Gastroesophageal sphincter (tissue), 4 donors: ENCODE results near the gene GJA4. TPM values are rescaled to one million over a fixed set of nuclear protein-coding genes. Genes with fewer than 3 reads are reported as not detected.

ENCODE experiments used
- ATAC-seq: fragments of 150-250 bp; one replicate; pipeline ENCODE4 v1.9.1; 2016; ENCODE audit warnings: mild to moderate bottlenecking, moderate library complexity
- H3K27ac ChIP-seq, 4 donors: fragments of 200-600 bp; sonication (generic) in 3 of 4; 1 replicate in 3 of 4; 2 replicates in 1 of 4; pipeline ENCODE4 v1.5.1; 2016 to 2019
- H3K27me3 ChIP-seq: fragments of 200-600 bp; sonication (generic); one replicate; pipeline ENCODE4 v1.5.1; 2019
- H3K36me3 ChIP-seq, 2 donors: fragments of 200-600 bp; sonication (generic); one replicate each; pipeline ENCODE4 v1.5.1; 2019; ENCODE audit warnings: control low read depth in 1 of 2
- H3K4me1 ChIP-seq, 3 donors: fragments of 200-600 bp; sonication (generic); 1 replicate in 2 of 3; 2 replicates in 1 of 3; pipeline ENCODE4 v1.5.1; 2016 to 2019; ENCODE audit warnings: control low read depth in 2 of 3
- H3K4me3 ChIP-seq, 2 donors: fragments of 200-600 bp; sonication (generic); one replicate each; pipeline ENCODE4 v1.5.1; 2019; ENCODE audit warnings: mild to moderate bottlenecking in 1 of 2, moderate library complexity in 1 of 2
- H3K9me3 ChIP-seq, 3 donors: fragments of 200-600 bp; sonication (generic); one replicate each; pipeline ENCODE4 v1.5.1; 2017 to 2019; ENCODE audit warnings: control low read depth in 2 of 3
- CTCF ChIP-seq, 4 experiments: fragments of 200-600 bp in 2 of 4; fragments of 450-650 bp in 2 of 4; sonication (generic) in 1 of 4; IDR thresholded peaks; one replicate each; pipeline ENCODE4 v1.5.1; 2017 to 2019; ENCODE audit warnings: antibody characterized with exemption in 4 of 4, mild to moderate bottlenecking in 2 of 4, moderate library complexity in 2 of 4
- EP300 ChIP-seq: sonication (generic); formaldehyde crosslinking; IDR thresholded peaks from one replicate; pipeline ENCODE4 v1.6.1; 2017; ENCODE audit warnings: antibody characterized with exemption, mild to moderate bottlenecking
- POLR2A ChIP-seq, 2 donors: fragments of 450-650 bp; IDR thresholded peaks; one replicate each; pipeline ENCODE4 v1.6.1; 2017; ENCODE audit warnings: antibody characterized with exemption in 2 of 2, mild to moderate bottlenecking in 2 of 2, moderate library complexity in 1 of 2
- POLR2AphosphoS5 ChIP-seq: sonication (generic); formaldehyde crosslinking; IDR thresholded peaks from one replicate; pipeline ENCODE4 v1.6.1; 2017; ENCODE audit warnings: antibody characterized with exemption
- WGBS, 2 donors: methylation state at CpG; one replicate each; pipeline ENCODE4 v1.1.5; 2018; ENCODE audit warnings: low coverage in 1 of 2; 5-methylcytosine and 5-hydroxymethylcytosine counted together
- total RNA-seq, 4 donors: library from RNA; depleted of rRNA; stranded (reverse); fragments of >200 nt; gene quantifications; one replicate each; pipeline ENCODE4 v1.1.0, GENCODE V29; 2016

Gene GJA4
- total RNA-seq, 4 donors from 2014 or later, result 8.6 to 27.0 (median 18.4) TPM

GRCh38 chr1:34779526-34779925 is 13.3 kb upstream of the GJA4 start:
- no peak overlapping the region for H3K4me3 ChIP-seq
- WGBS, 2 donors, result 63 to 94% methylated on average over 3 to 5 of the region's 5 CpGs
- no peak overlapping the region for H3K27ac ChIP-seq
- H3K9me3 ChIP-seq, result no peaks in the 10 kb centered on the region
- no peaks in the 10 kb centered on the region for H3K36me3 ChIP-seq
- no peak for ATAC-seq
- peaks cover 89% of the 10 kb centered on the region for H3K27me3 ChIP-seq
- no peak for TF ChIP-seq EP300
- no peak for TF ChIP-seq POLR2AphosphoS5
- TF ChIP-seq POLR2A (IDR thresholded peaks at IDR 0.05), result no peak
- no peak for TF ChIP-seq CTCF (IDR thresholded peaks at IDR 0.05)
- H3K4me1 ChIP-seq, result peaks cover 0 to 16% (median 8%) of the 10 kb centered on the region in 3 donors

GRCh38 chr1:34779962-34780361 is 12.8 kb upstream of the GJA4 start:
- H3K27ac ChIP-seq, result no peak overlapping the region
- H3K36me3 ChIP-seq, result no peaks in the 10 kb centered on the region
- TF ChIP-seq POLR2A (IDR thresholded peaks at IDR 0.05), result no peak
- TF ChIP-seq POLR2AphosphoS5, result no peak
- TF ChIP-seq EP300, result no peak
- no peak for TF ChIP-seq CTCF (IDR thresholded peaks at IDR 0.05)
- H3K4me3 ChIP-seq, result no peak overlapping the region
- H3K27me3 ChIP-seq, result peaks cover 89% of the 10 kb centered on the region
- 94% methylated on average over 2 of the region's 5 CpGs; no CpG with 5 or more reads in 1 of the 2 donors for WGBS, 2 donors
- peaks cover 0 to 16% (median 8%) of the 10 kb centered on the region in 3 donors for H3K4me1 ChIP-seq
- no peaks in the 10 kb centered on the region for H3K9me3 ChIP-seq
- no peak for ATAC-seq

GRCh38 chr1:34780528-34780927 is 12.3 kb upstream of the GJA4 start:
- WGBS, 2 donors, result 80% methylated on average over 1 of the region's 2 CpGs; no CpG with 5 or more reads in 1 of the 2 donors
- no peak for ATAC-seq
- Histone ChIP-seq H3K27me3 (peaks cover 91% of the 10 kb centered on the region), H3K27ac (no peak overlapping the region), H3K4me3 (no peak overlapping the region), H3K4me1 (peaks cover 0 to 16% (median 8%) of the 10 kb centered on the region in 3 donors), H3K36me3 (no peaks in the 10 kb centered on the region), H3K9me3 (no peaks in the 10 kb centered on the region)
- TF ChIP-seq POLR2AphosphoS5, result no peak
- TF ChIP-seq EP300, result no peak
- TF ChIP-seq POLR2A (IDR thresholded peaks at IDR 0.05), result no peak
- no peak for TF ChIP-seq CTCF (IDR thresholded peaks at IDR 0.05)

GRCh38 chr1:34781071-34781843 is 11.5 kb upstream of the GJA4 start, which contains the start of gene GJB3:
Gene GJB3, plus strand, starts transcription at chr1:34781214. Its CDS starts 3,549 bp downstream, at chr1:34784763.
- TF ChIP-seq POLR2AphosphoS5 (no peak), CTCF (IDR thresholded peaks at IDR 0.05) (no peak), POLR2A (IDR thresholded peaks at IDR 0.05) (no peak), EP300 (no peak)
- Histone ChIP-seq H3K27ac (no peak within 1 kb of the TSS), H3K9me3 (no peaks in the 10 kb centered on the region), H3K27me3 (peaks cover 87% of the 10 kb centered on the region), H3K4me1 (peaks cover 0 to 16% (median 8%) of the 10 kb centered on the region in 3 donors), H3K36me3 (no peaks in the 10 kb centered on the region), H3K4me3 (peak within 1 kb of the TSS in 1 of 2 donors; percentile 39)
- 22 to 26% methylated on average over 3 to 4 of the region's 62 CpGs for WGBS, 2 donors
- peak; percentile 40 for ATAC-seq
